Measurements from ENCODE around the gene GBX2.

Gene GBX2

GRCh38 chr2:236130349-236130998, 37.7 kb downstream of the GBX2 start:
- no peak overlapping the region for H3K27ac ChIP-seq
- TF ChIP-seq ZFX (IDR thresholded peaks at IDR 0.05; ENCODE audit: borderline replicate concordance): no peak
- no peak for TF ChIP-seq CTCF (IDR thresholded peaks at IDR 0.05)

- TF ChIP-seq CTCF (IDR thresholded peaks at IDR 0.05) (no peak), ZFX (IDR thresholded peaks at IDR 0.05; ENCODE audit: borderline replicate concordance) (no peak)
These were observed 38.3 kb downstream of the GBX2 start for GRCh38 chr2:236129935-236130334.

DNA sequence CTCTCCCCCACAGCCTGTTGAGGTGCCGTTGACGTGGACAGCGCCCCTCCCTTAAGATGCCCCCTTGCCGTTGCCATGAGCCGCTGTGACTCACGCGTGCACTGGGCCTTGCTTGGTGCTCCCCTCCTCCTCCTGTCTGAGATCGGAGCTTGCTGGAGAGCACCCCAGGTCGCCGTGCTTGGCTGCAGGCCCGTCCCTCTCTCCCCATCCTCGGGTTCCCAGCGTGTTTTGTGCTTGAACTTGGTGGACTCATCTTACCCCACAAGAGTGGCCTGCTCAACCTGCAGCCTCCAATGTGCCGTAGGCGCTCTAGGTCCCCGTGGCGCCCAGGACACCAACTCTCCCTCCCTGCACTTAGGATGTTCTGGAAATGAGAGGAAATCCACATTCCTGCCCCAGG, 39.9 kb downstream of the GBX2 start:
- no peak overlapping the region for H3K27ac ChIP-seq
- TF ChIP-seq ZFX (IDR thresholded peaks at IDR 0.05; ENCODE audit: borderline replicate concordance): no peak
- TF ChIP-seq CTCF (IDR thresholded peaks at IDR 0.05): no peak

More at GRCh38 chr2:236129935-236130334, 38.3 kb downstream of the GBX2 start:
- H3K27ac ChIP-seq: no peak overlapping the region

DNA sequence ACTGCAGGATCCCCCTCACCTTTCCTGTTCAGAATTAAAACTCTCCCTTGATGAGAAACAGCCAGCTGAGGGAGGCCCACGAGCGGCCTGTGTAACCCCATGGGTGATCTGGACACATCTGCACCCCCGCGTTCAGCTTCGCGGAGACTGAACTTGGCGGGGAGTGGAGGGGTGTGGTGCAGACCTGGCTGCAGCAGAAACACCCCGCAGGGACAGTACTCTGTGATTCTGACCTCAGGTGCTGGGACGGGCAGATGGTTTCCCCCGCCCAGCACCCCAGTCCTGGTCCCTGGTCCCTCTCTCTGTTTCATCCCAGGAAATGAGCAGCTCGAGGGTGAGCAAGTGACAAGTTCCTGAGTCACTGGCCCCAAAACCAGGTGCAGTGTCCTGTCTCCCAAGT, 41.2 kb downstream of the GBX2 start:
- H3K27ac ChIP-seq: no peak overlapping the region
- no peak for TF ChIP-seq ZFX (IDR thresholded peaks at IDR 0.05; ENCODE audit: borderline replicate concordance)
- TF ChIP-seq CTCF (IDR thresholded peaks at IDR 0.05): no peak

GRCh38 chr2:236125541-236125940, 42.6 kb downstream of the GBX2 start:
- TF ChIP-seq CTCF (IDR thresholded peaks at IDR 0.05) (no peak), ZFX (IDR thresholded peaks at IDR 0.05; ENCODE audit: borderline replicate concordance) (no peak)
- no peak overlapping the region for H3K27ac ChIP-seq

DNA sequence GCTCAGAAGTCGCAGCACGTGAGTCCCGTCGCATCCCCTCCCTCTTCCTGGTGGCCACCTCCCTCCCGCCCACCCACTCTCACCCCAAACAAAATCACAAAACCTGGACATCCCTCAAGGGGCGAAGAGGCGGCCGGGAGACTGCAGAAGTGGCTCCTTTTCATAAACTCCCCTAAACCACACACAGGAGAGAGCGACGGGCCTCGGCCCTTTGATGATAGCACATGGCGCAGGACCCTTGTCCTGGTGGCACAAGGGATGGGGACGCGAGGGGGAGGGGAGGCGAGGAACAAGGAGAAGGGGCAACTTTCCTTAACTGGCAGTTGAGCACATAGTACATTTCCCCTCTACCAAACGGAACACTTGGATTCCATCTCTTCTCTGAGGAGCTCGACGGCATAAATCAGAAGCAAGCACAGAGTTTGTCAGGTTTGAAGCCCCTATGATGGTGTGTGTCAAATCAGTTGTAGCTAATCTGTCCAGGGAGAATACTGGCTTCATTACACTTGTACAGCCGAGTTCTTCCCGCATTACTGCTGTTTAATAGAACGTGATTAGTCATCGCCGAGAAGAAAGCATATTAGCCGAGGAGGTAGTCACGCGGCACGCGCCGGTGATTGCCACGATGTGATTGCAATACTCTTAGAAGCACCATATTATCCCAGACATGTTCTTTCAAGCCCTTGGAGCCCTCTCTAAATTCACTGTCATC, 43.8 kb downstream of the GBX2 start:
- no peak overlapping the region for H3K27ac ChIP-seq
- TF ChIP-seq ZFX (IDR thresholded peaks at IDR 0.05; ENCODE audit: borderline replicate concordance): no peak
- TF ChIP-seq CTCF (IDR thresholded peaks at IDR 0.05): no peak

GRCh38 chr2:236123716-236124115, 44.5 kb downstream of the GBX2 start:
- TF ChIP-seq CTCF (IDR thresholded peaks at IDR 0.05) (no peak), ZFX (IDR thresholded peaks at IDR 0.05; ENCODE audit: borderline replicate concordance) (no peak)
- no peak overlapping the region for H3K27ac ChIP-seq

Data from 22Rv1 (cell line).